ENCODE measurements around the gene USP13.
"Not testable (repeated sequence)": the region's sequence is repeated elsewhere in the genome, so short reads cannot be mapped to it uniquely, and the experiment has no call there.

USP13 gene

GRCh38 chr3:179739816-179740594, 87.2 kb downstream of the USP13 start:
- DNase-seq, result peak; percentile 19

- DNase-seq, result no peak
Measured at GRCh38 chr3:179743913-179744312, 91.1 kb downstream of the USP13 start.

DNA sequence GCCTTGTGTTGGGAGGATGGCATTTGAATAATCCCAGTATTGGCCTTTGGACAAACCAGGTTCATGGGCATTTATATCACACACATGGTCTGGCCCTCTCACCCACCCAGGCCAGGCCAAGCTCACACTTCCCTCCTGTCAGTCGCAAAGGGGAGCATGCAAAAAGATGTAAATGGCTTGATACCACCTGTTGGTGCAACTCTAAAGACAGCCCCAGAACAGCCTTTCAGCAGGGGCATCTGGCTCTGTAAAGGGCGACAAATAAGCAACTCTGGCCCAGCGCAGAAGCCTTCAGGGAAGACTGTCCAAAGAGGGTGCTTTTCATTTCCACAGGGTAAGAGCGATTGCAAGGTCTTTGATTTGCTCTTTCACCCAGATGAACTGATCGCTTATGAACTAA, 91.8 kb downstream of the USP13 start:
- no peak for DNase-seq

DNA sequence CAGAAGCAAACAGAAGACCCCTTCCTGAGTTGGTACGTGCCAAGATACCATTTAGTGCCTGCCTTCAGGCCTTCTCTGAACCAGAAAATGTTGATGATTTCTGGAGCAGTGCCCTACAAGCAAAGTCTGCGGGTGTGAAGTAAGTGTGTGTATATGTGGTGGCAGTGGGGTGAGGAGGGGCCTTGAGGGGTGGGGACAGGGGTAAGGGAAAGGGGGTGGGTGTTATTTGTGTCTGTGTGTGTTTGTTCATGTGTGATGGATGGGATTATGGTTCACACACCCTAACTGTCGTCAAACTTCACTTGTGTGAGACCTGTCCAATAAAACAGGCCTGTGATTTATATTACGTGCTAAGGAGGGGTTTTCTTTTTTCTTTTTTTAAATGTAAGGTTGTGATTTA, 92.2 kb downstream of the USP13 start:
- no peak for DNase-seq

DNA sequence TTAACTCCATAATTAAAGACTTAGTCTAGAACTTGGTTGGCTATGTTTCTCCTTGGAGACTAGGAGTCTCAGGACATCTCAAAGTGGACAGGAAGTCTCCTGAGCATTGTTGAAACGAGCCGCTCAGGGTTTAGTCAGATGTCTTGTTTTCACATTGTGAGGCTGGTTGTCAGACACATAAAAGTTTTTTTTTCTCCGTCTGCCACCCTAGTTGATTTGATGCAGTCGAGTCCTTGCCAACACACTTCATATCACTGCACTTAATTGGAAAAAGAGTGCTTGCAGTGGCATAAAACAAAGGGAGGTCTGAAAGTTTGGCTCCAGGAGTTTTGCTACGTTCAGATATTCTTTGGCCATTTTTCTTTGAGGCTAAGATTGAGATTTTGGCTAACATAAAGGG, 92.9 kb downstream of the USP13 start:
- no peak for DNase-seq

DNA sequence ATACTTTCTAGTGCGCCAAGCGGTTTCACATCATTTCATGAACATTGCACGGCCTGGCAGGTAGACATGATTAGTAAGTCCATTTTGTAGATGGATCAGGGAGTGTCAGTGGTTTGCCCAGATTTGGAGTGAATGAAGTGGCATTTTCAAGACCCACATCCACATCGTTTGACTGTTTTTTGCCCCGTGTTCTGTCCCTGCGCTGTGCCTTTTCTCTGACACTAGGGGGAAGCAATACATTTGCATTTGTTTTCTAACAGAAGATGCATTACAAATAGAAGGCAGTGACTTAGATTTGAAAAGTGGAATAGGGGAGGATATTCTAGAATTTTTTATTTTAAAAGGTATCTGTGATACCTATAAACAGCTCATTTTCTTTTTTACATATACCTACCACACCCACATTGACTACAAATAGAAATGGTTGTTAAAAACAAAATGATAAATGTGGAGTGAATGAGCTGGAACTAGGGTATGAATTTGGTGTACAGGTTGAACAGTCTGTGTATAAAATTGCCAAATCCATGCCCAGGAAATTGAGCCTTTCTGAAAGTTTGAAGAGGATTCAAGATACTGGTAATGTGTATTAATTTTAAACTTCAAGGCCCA, 98.0 kb downstream of the USP13 start:
- DNase-seq, result no peak

DNA sequence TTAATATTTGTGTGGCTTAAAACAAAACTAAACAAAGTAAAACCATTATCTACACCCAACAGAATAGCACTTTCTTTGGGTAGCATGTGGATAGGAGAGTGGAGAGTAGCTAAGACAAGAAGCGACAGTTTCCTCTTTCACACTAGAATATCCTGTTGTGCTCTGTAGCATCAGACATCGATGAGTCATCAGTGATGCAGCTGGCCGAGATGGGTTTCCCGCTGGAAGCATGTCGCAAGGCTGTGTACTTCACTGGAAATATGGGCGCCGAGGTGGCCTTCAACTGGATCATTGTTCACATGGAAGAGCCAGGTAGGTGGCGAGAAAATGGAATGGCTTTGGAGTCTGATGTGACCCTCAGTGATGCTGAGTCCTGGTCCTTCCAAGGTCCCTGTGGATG, 108.1 kb downstream of the USP13 start:
- peak; percentile 27 for DNase-seq

GRCh38 chr3:179765396-179765795, 112.6 kb downstream of the USP13 start:
- no peak for DNase-seq

GRCh38 chr3:179766416-179767133, 113.7 kb downstream of the USP13 start:
- DNase-seq, result no peak

DNA sequence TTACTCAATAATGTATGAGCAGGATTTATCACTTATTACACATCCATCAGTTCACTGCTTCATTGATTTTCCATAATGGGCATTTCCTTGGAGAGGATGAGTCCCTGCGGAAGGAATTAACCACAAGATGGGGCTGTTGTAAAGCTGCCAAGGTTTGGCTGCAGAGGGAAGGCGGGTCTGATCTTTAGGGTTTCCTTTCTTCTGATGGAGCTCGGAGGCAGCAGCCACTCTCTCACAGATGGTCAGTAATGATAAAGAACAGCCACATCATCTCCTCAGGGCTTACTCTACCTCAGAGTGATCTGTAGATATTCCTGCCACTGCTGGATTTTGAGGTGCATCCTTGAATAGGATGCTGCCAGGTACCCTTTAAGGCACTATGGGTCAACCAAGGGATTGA, 115.2 kb downstream of the USP13 start:
- no peak for DNase-seq

DNA sequence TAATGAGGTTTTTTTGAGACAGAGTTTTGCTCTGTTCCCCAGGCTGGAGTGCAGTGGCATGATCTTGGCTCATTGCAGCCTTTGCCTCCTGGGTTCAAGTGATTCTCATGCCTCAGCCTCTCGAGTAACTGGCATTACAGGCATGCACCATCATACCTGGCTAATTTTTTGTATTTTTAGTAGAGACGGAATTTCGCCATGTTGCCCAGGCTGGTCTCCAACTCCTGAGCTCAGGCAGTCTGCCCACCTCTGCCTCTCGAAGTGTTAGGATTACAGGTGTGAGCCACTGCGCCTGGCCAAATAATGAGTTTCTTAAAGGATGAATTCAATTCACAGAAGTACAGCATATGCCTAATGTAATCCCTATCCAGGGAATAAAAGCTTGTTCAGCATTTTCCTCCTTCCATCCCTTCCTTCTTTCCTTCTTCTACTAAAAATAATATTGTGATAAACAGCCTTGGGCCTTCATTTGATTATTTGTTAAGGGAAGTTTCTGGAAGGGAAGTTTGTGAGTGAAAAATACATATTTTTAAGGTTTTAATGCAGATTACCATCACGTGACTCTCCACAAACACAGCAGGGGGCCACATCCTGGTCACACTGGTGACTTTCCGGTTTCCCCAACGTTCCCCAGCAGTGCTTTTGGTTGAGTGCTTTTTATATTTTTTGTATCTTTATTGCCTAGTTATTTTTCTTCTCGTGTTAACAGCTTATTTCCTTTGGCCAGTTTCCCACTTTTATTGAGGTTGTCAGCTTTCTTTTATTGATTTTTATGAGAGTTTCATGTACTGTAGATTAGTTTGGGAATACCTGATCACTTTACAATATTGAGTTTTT, 116.8 kb downstream of the USP13 start:
- no peak for DNase-seq

- no peak for DNase-seq
Measured at GRCh38 chr3:179771797-179772196, 119.0 kb downstream of the USP13 start.

- DNase-seq, result no peak
Measured at GRCh38 chr3:179772297-179772696, 119.5 kb downstream of the USP13 start.

DNA sequence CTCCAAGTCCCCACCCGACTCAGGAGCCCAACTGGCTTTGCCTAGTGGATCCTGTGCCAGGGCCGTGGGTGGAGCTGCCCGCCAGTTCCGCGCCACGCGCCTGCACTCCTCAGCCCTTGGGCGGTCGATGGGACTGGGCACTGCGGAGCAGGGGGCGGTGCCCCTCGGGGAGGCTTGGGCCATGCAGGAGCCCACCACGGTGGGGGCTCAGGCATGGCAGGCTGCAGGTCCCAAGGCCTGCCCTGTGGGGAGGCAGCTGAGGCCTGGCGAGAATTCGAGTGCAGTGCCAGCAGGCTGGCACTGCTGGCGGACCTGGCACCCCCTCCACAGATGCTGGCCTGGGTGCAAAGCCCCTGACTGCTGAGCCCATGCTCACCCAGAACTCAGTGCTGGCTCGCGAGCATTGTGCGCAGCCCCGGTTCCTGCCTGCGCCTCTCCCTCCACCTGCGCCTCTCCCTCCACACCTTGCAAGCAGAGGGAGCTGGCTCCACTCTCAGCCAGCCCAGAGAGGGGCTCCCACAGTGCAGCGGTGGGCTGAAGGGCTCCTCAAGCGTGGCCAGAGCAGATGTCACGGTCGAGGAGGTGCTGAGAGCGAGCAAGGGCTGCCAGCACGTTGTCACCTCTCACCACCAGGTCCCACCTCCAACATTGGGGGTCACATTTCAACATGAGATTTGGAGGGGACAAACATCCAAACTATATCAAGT, 122.7 kb downstream of the USP13 start:
- no peak for DNase-seq

- DNase-seq, result not testable (repeated sequence)
Measured at GRCh38 chr3:179782841-179783240, 130.0 kb downstream of the USP13 start.

DNA sequence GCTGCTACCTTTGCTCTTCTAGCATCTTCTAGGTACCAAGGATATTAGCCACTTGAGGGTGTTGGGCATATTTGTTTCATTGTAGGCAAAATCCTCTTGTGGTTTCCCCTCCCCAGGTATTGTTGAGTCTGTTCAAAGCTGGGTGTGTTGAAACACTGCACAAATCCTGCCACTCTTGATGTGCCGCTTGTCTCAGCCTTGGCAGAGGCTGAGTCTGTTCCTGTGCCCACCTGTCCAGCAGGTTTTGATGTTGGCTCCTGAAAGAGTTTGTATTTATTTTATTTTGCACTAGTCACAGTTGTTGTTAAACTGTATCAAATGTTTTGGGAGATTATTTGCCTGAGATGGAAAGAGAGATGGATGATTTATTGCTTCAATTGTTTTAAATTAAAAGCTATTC, 136.2 kb downstream of the USP13 start:
- no peak for DNase-seq

- DNase-seq, result no peak
Measured at GRCh38 chr3:179791793-179792192, 139.0 kb downstream of the USP13 start.

DNA sequence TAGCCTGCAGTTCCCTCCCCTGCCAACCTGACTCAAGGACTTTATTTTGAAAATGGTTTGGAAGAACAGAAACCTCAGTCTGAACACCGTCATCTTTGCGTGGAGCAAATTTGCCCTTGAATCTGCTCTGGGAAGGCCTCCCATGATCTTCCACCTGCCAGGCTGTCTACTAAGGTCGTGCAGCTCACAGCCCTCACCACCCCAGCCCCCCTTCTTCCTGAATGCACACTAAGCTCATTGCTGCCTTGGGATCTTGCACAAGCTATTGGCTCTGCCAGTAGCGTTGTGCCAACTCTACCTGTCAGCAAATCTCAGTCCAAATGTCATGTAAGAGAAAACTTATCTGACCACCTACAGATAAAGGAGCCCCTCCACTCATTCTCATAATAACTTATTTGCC, 141.5 kb downstream of the USP13 start:
- no peak for DNase-seq

- DNase-seq, result no peak
Measured at GRCh38 chr3:179796421-179796820, 143.6 kb downstream of the USP13 start.

GRCh38 chr3:179797192-179797591, 144.4 kb downstream of the USP13 start:
- no peak for DNase-seq

DNA sequence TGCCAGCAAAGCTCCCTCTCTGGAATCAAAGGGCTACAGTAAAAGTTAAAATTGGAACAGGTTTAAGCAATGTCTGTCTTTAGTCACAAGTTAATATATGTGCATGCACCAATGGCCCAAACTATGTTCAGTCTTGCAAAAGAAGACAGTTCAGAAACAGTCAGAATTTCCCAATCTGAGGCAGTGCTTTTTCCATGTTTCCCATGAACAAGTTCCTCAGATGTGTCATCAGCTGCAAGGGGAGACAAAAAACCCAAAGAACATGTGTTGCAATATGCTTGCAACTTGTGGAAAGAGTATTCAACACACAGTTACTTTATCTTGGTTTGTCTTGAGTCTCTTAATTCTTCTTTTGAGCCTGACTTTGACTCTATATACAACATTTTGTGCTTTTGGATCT, 148.4 kb downstream of the USP13 start:
- no peak for DNase-seq

DNA sequence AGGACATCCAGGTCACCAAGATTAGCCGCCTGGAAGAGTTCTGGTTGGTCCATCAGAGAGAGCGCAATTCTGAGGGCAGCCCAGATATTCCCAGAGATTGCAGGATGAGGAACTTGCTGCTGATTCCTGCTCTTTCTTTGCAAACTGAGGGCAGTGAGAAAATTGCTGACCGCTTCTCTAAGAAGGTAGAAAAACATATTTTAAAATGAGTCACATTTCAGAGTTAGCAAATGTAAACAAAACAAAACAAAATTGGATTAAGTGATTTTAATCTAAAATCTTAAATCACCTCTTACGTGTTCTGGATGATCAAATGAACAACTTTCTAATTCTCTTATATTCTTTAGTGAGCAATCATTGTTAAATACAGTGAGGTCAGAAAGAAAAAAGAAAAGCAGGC, 149.0 kb downstream of the USP13 start:
- DNase-seq, result no peak

DNA sequence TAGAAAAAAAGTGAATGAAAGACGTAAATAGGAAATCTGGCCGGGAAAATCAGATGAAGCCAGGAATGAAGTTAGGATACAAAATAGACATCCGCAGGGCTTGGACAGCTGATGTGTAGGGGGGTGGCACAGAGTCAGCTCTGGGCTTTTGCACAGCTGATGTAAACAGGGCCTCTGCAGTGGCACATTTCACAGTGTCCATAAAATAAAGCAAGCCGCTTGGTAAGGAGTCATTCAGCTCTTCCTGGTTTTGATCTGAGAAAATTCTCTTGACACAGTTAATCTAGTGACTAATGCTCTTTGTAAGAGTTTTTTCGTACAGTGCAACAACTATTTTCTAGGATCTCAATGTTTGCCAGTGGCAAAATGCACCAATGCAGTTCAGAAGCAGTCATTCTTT, 153.3 kb downstream of the USP13 start:
- DNase-seq, result no peak

All from NCI-H510A (cell line).